LNCAP (cell line): Measurements from ENCODE around the gene WDR19.

Source experiments
- CTCF ChIP-seq: fragments of 450-650 bp; IDR thresholded peaks from 2 replicates; pipeline ENCODE4 v1.5.1; 2017; ENCODE audit warnings: mild to moderate bottlenecking

Gene WDR19

GRCh38 chr4:39259571-39260330 is 77.4 kb downstream of the WDR19 start:
- TF ChIP-seq CTCF = no peak

- TF ChIP-seq CTCF = no peak
Observed at GRCh38 chr4:39263895-39264294, 81.6 kb downstream of the WDR19 start.

- no peak for TF ChIP-seq CTCF
Observed at GRCh38 chr4:39274503-39274902, 92.2 kb downstream of the WDR19 start.

GRCh38 chr4:39278476-39278875 is 96.1 kb downstream of the WDR19 start:
- TF ChIP-seq CTCF = no peak

GRCh38 chr4:39279416-39279815 is 97.1 kb downstream of the WDR19 start:
- TF ChIP-seq CTCF = no peak

GRCh38 chr4:39280770-39281169 is 98.4 kb downstream of the WDR19 start:
- no peak for TF ChIP-seq CTCF

- no peak for TF ChIP-seq CTCF
Observed at GRCh38 chr4:39285111-39285795, 102.9 kb downstream of the WDR19 start.
